H9 (cell line): ENCODE results near the gene LDLRAP1. TPM values are rescaled to one million over a fixed set of nuclear protein-coding genes. Genes with fewer than 3 reads are reported as not detected.

Source experiments
- DNase-seq: peaks from one replicate; pipeline ENCODE4 v3.0.0-alpha.2; 2017
- H2AFZ ChIP-seq: one replicate; pipeline ENCODE4 v1.6.1; 2013; ENCODE audit warnings: mild to moderate bottlenecking, low read length, control low read depth, moderate library complexity
- H2AK5ac ChIP-seq: 2 replicates; pipeline ENCODE4 v1.6.1; 2013; ENCODE audit warnings: low read length, control low read depth, mixed read lengths; ENCODE audit not compliant: insufficient read length
- H2BK120ac ChIP-seq: one replicate; pipeline ENCODE4 v1.6.1; 2013; ENCODE audit warnings: low read depth, mild to moderate bottlenecking, low read length, control low read depth, inconsistent platforms; ENCODE audit not compliant: poor library complexity, severe bottlenecking
- H2BK12ac ChIP-seq: 2 replicates; pipeline ENCODE4 v1.6.1; 2013; ENCODE audit warnings: low read length, control low read depth, mixed read lengths, low read depth; ENCODE audit not compliant: insufficient read length
- H2BK15ac ChIP-seq: 2 replicates; pipeline ENCODE4 v1.6.1; 2013; ENCODE audit warnings: low read depth, low read length, control low read depth
- H2BK20ac ChIP-seq: one replicate; pipeline ENCODE4 v1.6.1; 2013; ENCODE audit warnings: low read depth, mild to moderate bottlenecking, low read length, control low read depth, inconsistent platforms; ENCODE audit not compliant: poor library complexity, severe bottlenecking
- H2BK5ac ChIP-seq: 2 replicates; pipeline ENCODE4 v1.6.1; 2013; ENCODE audit warnings: low read length, control low read depth, mixed read lengths; ENCODE audit not compliant: insufficient read length
- H3K14ac ChIP-seq: 2 replicates; pipeline ENCODE4 v1.6.1; 2013; ENCODE audit warnings: low read length, control low read depth; ENCODE audit not compliant: insufficient read depth
- H3K18ac ChIP-seq: 2 replicates; pipeline ENCODE4 v1.6.1; 2013; ENCODE audit warnings: low read depth, mild to moderate bottlenecking, mixed read lengths, low read length, control low read depth; ENCODE audit not compliant: insufficient read length
- H3K23ac ChIP-seq: 2 replicates; pipeline ENCODE4 v1.6.1; 2013; ENCODE audit warnings: low read length, control low read depth, mixed read lengths, low read depth; ENCODE audit not compliant: insufficient read length
- H3K23me2 ChIP-seq: 2 replicates; pipeline ENCODE4 v1.6.1; 2013; ENCODE audit warnings: low read depth, mild to moderate bottlenecking, mixed read lengths, low read length, control low read depth; ENCODE audit not compliant: insufficient read length, poor library complexity, severe bottlenecking
- H3K27ac ChIP-seq: 2 replicates; pipeline ENCODE4 v1.5.1; 2013; ENCODE audit warnings: low read length, control low read depth, mixed read lengths, low read depth; ENCODE audit not compliant: insufficient read length
- H3K27me3 ChIP-seq: 2 replicates; pipeline ENCODE4 v1.6.1; 2013; ENCODE audit warnings: low read length, control low read depth, inconsistent platforms; ENCODE audit not compliant: insufficient read depth
- H3K4ac ChIP-seq: 2 replicates; pipeline ENCODE4 v1.6.1; 2013; ENCODE audit warnings: low read depth, mild to moderate bottlenecking, control low read depth, inconsistent platforms, low read length, moderate library complexity
- H3K4me1 ChIP-seq: 2 replicates; pipeline ENCODE4 v1.6.1; 2013; ENCODE audit warnings: low read length, control low read depth, inconsistent platforms; ENCODE audit not compliant: insufficient read depth
- H3K4me2 ChIP-seq: 2 replicates; pipeline ENCODE4 v1.6.1; 2013; ENCODE audit warnings: low read length, control low read depth, mixed read lengths; ENCODE audit not compliant: insufficient read length, insufficient read depth
- H3K56ac ChIP-seq: 2 replicates; pipeline ENCODE4 v1.6.1; 2013; ENCODE audit warnings: low read depth, mild to moderate bottlenecking, mixed read lengths, low read length, control low read depth; ENCODE audit not compliant: insufficient read length
- H3K79me1 ChIP-seq: 2 replicates; pipeline ENCODE4 v1.6.1; 2013; ENCODE audit warnings: low read depth, mild to moderate bottlenecking, moderate library complexity, low read length, control low read depth, inconsistent platforms; ENCODE audit not compliant: insufficient read depth, poor library complexity, severe bottlenecking
- H3K79me2 ChIP-seq: 2 replicates; pipeline ENCODE4 v1.6.1; 2013; ENCODE audit warnings: low read length, control low read depth, inconsistent platforms; ENCODE audit not compliant: insufficient read depth
- H3K9ac ChIP-seq: 2 replicates; pipeline ENCODE4 v1.6.1; 2013; ENCODE audit warnings: low read length, control low read depth, mixed read lengths; ENCODE audit not compliant: insufficient read length; ENCODE audit errors: extremely low read depth
- H3K9me3 ChIP-seq: one replicate; pipeline ENCODE4 v1.6.1; 2013; ENCODE audit warnings: low read depth, low read length, inconsistent platforms; ENCODE audit not compliant: control insufficient read depth
- H3T11ph ChIP-seq: one replicate; pipeline ENCODE4 v1.6.1; 2013; ENCODE audit warnings: mild to moderate bottlenecking, low read length, control low read depth, inconsistent platforms
- H4K20me1 ChIP-seq: one replicate; pipeline ENCODE4 v1.6.1; 2013; ENCODE audit not compliant: control insufficient read depth, insufficient read length, insufficient read depth
- H4K5ac ChIP-seq: 2 replicates; pipeline ENCODE4 v1.6.1; 2013; ENCODE audit warnings: low read depth, mild to moderate bottlenecking, mixed read lengths, low read length, control low read depth; ENCODE audit not compliant: insufficient read length
- H4K8ac ChIP-seq: replicated peaks from 2 replicates; pipeline ENCODE4 v1.6.1; 2013; ENCODE audit warnings: low read length, control low read depth, mixed read lengths, low read depth; ENCODE audit not compliant: insufficient read length
- H4K91ac ChIP-seq: 2 replicates; pipeline ENCODE4 v1.6.1; 2013; ENCODE audit warnings: low read depth, mild to moderate bottlenecking, moderate library complexity, mixed read lengths, low read length, control low read depth; ENCODE audit not compliant: insufficient read length
- H3K27ac Mint-ChIP-seq, 3 experiments: 2 replicates in 2 of 3; 3 replicates in 1 of 3; pipeline ENCODE4 v1.8.0; 2020 to 2021; ENCODE audit warnings: mixed read lengths in 3 of 3, mild to moderate bottlenecking in 1 of 3, moderate library complexity in 1 of 3
- H3K27me3 Mint-ChIP-seq: 2 replicates; pipeline ENCODE4 v1.8.0; 2021; ENCODE audit warnings: low read depth, mild to moderate bottlenecking, moderate library complexity, mixed read lengths
- H3K36me3 Mint-ChIP-seq, 3 experiments: 2 replicates in 2 of 3; 3 replicates in 1 of 3; pipeline ENCODE4 v1.8.0; 2020 to 2021; ENCODE audit warnings: low read depth in 3 of 3, mixed read lengths in 3 of 3; ENCODE audit not compliant: insufficient read depth in 1 of 3
- H3K4me1 Mint-ChIP-seq, 2 experiments: 2 replicates each; pipeline ENCODE4 v1.8.0; 2020; ENCODE audit warnings: mixed read lengths in 2 of 2
- H3K4me3 Mint-ChIP-seq, 2 experiments: 2 replicates in 1 of 2; 3 replicates in 1 of 2; pipeline ENCODE4 v1.8.0; 2020 to 2021; ENCODE audit warnings: mild to moderate bottlenecking in 2 of 2, mixed read lengths in 2 of 2, moderate library complexity in 1 of 2
- H3K9me3 Mint-ChIP-seq, 2 experiments: 2 replicates in 1 of 2; 3 replicates in 1 of 2; pipeline ENCODE4 v1.8.0; 2020; ENCODE audit warnings: mild to moderate bottlenecking in 2 of 2, mixed read lengths in 2 of 2, moderate library complexity in 1 of 2
- CTCF ChIP-seq: fragments of 200-600 bp; sonication (generic); conservative IDR thresholded peaks from 3 replicates; pipeline ENCODE4 v1.8.0; 2021; ENCODE audit warnings: antibody characterized with exemption, mild to moderate bottlenecking
- WGBS: extraction: QIAGEN DNeasy Blood & Tissue Kit; methylation state at CpG from one replicate; pipeline ENCODE4 v1.1.7; 2013; ENCODE audit warnings: missing lambda C conversion rate, low lambda C conversion rate, mixed read lengths; ENCODE audit not compliant: insufficient read length; ENCODE audit errors: extremely low coverage; 5-methylcytosine and 5-hydroxymethylcytosine counted together
- total RNA-seq: library from RNA; stranded (reverse); gene quantifications from 2 replicates; pipeline ENCODE4 v1.2.1, GENCODE V29; 2021

Gene LDLRAP1
- total RNA-seq, 1 experiment from 2014 or later: 15.7 TPM

- Histone ChIP-seq H3K9me3 (no peaks in the 10 kb centered on the region), H4K5ac (no peak overlapping the region), H3K27me3 (no peaks in the 10 kb centered on the region), H3K9ac (no peak overlapping the region), H3K27ac (no peak overlapping the region), H4K20me1 (no peaks in the 10 kb centered on the region), H3K23ac (no peak overlapping the region), H2BK5ac (no peak overlapping the region), H3K56ac (no peak overlapping the region), H4K91ac (no peak overlapping the region), H4K8ac (no peak overlapping the region), H3K79me2 (no peaks in the 10 kb centered on the region), H3K4me2 (no peak overlapping the region), H2AFZ (no peak overlapping the region), H3K18ac (no peak overlapping the region), H2BK12ac (no peak overlapping the region), H3K4ac (no peak overlapping the region), H2BK15ac (no peak overlapping the region), H3K79me1 (no peaks in the 10 kb centered on the region), H3K4me1 (peaks cover 5% of the 10 kb centered on the region; the same call in 1 of the 2 replicates), H2BK20ac (no peak overlapping the region), H3K14ac (no peak overlapping the region; the same call in 1 of the 2 replicates), H2BK120ac (no peak overlapping the region), H2AK5ac (no peak overlapping the region), H3T11ph (no peak overlapping the region), H3K23me2 (no peaks in the 10 kb centered on the region)
- WGBS: no CpG with 5 or more reads among the region's 10 CpGs
- Mint-ChIP-seq H3K4me1 (peaks cover 9 to 10% of the 10 kb centered on the region in 2 experiments), H3K27me3 (peaks cover 5% of the 10 kb centered on the region), H3K36me3 (no peaks in the 10 kb centered on the region; a peak in 1 of 7 replicates), H3K9me3 (peaks cover 0 to 5% of the 10 kb centered on the region in 2 experiments; a peak in 2 of 5 replicates), H3K4me3 (no peak overlapping the region; a peak in 1 of 5 replicates), H3K27ac (no peak overlapping the region)
- DNase-seq: no peak
- peak; percentile 24; the same call in 2 of the 3 replicates for TF ChIP-seq CTCF
Measured at GRCh38 chr1:25523542-25523941, 19.9 kb upstream of the LDLRAP1 start.
